NCI-H2227 (cell line): ENCODE data around the gene CDC37L1.

Source experiments
- DNase-seq: peaks from one replicate; lab custom pipeline; 2025; ENCODE audit not compliant: unreplicated experiment; lab: John Stamatoyannopoulos, UW

The CDC37L1 gene

DNA sequence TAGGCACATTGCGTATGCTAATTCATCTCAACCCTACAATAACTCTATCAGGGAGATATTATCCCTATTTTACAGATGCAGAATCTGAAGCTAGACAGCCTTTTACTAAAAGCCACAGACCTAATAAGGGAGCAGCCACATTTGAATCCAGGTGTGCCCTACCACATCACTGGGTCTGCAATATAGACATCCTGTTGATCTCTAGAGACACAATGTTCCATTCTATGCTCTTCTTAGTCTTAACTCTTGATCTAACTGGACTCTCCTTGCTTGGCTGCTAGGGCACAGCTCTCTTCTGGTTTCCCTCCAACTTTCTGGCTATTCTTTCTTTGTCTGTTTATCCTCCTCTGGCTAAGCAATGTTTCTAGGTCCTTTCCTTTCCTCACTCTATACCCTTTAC, 11.7 kb upstream of the CDC37L1 start:
- no peak for DNase-seq

- DNase-seq = no peak
Observed at GRCh38 chr9:4668604-4669003, 10.8 kb upstream of the CDC37L1 start.

DNA sequence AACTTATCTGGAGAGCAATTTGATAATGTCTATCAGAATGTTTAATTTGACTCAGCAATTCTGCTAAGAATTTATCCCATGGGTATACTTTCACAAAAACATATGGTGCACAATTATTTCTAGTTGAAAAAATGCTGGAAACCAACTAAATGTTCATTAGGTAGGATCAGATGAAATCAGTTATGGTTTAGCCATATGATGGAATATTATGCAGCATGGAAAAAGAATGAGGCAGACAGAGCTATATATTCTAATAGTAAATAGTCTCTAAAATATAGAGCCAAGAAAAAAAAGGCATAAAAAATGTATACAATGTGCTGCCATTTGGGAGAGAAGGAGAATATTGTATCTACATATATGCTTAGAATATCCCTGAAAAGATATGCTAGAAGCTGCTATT, 9.5 kb upstream of the CDC37L1 start:
- no peak for DNase-seq

- DNase-seq = no peak
Observed at GRCh38 chr9:4670591-4670990, 8.8 kb upstream of the CDC37L1 start.

DNA sequence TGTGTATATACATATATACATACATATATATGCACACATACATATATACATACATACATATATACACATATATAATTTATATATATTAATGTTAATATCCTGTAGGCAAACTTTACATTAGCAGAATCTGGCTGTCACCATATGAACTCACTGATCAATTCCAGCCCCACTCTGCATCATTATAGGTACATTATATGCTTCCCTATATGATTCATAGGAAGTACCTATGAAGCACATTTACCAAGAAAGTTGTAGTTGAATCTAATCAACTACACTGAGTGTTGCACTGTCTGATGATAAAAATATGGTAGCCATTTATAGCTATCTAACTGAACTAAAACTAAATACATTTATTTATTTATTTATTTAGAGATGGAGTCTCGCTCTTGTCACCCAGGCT, 7.6 kb upstream of the CDC37L1 start:
- DNase-seq = no peak

DNA sequence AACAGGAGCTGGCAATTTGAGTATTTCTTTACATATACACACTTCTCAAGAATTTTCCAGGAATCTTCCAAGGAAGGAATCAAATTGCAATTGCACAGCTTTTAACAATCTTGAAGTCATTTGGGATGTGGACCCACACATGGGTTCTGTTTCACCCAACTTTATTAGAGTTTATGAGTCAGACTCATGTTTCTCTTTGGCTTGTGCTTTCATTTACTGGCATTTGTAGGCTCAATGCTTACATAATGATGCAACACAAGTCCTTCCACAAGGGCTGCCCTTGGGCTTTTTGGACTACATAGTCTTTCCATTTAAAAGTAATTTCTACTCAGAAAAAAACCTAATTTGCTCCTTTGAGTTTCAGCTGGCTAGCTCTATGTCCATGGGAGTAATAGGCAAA, 4.6 kb upstream of the CDC37L1 start:
- no peak for DNase-seq

DNA sequence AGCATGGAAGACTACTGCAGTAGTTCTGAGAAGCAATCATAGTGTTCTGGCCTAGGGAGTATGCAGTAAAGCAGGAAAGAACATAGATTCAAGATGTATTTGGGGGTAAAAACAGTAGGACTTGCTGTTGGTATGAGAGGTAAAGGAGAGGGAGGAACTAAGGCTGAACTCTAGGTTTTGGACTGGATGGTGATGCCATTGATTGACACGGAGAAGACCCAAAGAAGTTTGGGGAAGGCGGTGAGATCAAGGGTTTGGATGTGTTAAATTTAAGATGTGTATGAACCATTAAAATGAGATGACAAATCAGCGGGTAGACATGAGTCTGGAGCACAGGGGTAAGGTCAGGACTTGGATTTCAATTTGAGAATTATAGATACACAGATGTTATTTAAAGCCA, 2.0 kb upstream of the CDC37L1 start:
- DNase-seq = no peak

GRCh38 chr9:4678679-4679267, 596 bp upstream of the CDC37L1 start:
- DNase-seq = peak; percentile 73

DNA sequence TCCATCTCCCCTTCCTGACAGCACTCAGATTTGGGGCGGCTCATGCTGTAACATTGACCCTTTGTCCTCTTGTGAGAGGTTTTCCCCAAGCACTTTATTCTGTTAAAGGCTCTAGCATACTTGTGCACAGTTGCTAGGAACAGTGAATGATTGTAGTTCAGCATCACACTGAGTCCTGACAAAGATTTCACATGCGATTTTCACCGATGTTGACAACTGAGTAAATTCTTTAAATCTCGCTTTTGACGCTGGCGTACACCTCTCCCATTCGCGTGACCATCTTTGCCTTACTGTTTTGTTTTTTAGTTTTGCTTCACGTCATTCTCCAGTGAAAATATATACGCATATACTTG, 780 bp downstream of the CDC37L1 start:
- no peak for DNase-seq

DNA sequence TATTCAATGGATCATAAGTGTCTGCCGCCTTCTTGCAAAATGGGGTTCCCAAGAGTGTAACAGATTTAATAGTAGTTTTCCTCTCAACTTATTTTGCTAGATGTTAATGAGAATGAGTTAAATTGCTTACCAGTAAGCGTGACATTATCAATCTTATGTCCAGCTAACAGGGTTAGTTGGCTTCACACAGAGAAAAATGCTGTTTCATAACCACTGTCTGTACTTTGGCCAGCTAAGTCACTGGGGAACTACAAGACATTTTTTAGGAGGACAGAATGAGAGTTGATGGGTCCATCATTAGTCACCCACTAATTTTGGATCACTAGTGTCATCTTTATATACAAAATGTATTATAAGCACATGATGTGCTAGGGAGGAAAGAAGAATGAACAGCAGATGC, 1.4 kb downstream of the CDC37L1 start:
- DNase-seq = no peak

DNA sequence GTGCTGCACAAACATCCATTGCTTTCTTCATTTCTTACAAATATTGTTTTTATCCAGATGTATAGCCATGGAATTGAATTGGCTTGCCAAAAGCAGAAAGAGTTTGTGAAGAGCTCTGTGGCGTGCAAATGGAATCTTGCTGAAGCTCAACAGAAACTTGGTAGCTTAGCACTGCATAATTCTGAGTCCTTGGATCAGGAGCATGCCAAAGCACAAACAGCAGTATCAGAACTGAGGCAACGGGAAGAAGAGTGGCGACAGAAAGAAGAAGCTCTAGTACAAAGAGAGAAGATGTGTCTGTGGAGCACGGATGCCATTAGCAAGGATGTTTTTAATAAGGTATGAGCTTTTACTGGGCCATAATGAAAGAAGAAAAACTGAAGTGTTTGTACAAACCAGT, 5.5 kb downstream of the CDC37L1 start:
- DNase-seq = no peak

DNA sequence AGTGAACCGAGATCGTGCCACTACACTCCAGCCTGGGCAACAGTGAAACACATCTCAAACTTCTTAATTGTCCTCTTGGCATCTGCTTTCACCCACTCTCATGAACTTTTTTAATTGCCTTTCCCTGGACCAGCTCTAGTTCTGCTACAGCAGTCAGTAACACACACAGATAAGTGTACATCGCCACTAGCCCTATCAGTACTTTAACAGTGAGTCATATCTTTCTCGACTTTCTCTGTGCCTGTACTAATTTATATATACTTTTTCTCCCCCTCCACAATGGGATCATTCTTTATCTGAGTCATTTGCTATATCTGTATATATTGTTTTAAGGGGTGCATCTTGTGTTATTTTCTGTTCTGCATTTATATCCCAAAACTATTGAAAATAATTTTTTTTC, 6.7 kb downstream of the CDC37L1 start:
- DNase-seq = no peak

DNA sequence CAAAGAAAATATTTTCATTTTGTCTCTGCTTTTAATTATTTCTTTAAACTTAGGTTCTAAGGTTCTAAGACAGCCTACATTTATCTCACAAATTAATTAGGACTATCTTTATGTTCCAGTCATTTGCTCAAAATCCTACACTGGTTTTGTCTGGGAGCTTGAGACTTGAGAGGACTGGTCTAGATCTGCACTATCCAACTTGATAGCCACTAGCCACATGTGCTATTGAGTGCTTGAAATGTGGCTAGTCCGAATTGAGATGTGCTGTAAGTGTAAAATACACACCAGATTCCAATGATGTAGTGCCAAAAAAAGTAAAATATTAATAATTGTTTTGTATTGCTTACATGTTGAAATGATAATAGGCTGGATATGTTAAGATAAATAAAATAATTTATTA, 7.2 kb downstream of the CDC37L1 start:
- no peak for DNase-seq

DNA sequence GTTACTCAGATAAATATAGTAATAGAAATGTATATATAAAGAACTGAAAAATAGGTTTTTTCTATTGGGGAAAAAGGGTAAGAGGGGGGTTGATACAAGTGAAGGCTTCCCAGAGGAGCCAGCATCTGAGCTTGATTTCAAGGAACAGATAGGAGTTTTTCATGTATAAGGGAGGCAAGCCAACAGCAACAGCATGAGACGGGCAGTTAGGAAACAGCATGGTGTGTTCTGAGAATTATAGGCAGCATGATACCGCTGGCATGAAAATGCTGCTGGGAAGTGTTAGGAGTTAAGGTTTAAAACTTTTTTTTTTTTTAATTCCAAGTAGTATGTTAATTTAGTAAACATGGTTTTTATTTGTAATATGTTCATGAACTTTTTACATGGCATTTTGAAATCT, 9.7 kb downstream of the CDC37L1 start:
- DNase-seq = no peak

DNA sequence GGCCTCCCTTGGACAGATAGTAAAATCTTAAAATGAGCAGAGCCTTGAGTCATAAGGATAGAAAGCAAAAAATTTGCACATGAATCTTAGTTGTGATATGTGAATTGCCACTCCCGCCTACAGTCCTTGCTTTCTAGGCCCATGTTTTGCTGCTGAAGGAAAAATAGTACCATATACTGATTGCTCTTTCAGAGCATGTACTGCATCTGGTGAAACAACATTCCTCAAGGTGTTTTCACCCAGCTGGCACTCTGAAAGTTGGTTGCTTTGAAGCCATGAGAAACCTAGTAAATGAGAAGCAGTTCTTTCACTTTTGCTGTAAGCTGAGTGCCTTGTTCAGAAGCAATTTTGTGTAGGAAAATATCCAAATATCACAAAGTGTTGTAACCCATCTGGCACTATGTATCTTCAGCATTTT, 10.3 kb downstream of the CDC37L1 start:
- no peak for DNase-seq

DNA sequence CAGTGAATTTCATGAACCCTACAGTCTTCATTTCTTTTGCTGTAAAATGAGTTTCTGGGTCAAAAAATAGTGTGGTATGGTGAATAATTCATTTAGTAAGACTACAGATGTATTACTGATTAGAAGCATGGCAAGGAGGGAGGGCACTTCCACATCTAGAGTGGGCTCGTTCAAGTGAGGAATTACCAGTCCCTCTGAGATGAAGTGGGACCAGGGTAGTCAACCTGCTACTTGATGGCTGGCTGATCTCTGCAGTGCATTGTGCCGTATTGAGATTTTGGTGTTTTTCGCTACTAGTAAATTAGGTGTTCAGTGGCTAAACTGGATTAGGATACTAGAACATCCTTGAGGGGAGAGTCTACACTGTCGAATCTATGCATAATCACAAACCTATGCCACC, 10.8 kb downstream of the CDC37L1 start:
- no peak for DNase-seq

DNA sequence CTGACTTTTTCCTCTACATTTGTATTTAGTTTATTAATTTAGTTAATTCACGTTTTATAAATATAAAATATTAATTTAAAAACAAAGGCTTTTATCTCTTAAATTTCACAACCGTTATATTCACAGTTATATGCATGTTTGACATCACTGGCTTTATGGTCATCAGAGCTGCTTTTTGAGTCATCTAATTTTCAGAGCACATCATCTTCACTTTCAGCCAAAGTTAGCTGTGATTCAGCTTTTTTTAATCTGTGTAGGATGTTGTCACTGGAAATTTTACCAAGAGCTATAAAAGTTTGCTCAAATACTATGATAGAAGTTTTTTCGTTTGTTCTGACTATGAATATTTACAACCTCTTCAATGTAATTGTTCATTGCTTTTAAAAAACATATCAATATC, 12.4 kb downstream of the CDC37L1 start:
- no peak for DNase-seq

GRCh38 chr9:4700091-4700490, 20.7 kb downstream of the CDC37L1 start:
- DNase-seq = no peak

DNA sequence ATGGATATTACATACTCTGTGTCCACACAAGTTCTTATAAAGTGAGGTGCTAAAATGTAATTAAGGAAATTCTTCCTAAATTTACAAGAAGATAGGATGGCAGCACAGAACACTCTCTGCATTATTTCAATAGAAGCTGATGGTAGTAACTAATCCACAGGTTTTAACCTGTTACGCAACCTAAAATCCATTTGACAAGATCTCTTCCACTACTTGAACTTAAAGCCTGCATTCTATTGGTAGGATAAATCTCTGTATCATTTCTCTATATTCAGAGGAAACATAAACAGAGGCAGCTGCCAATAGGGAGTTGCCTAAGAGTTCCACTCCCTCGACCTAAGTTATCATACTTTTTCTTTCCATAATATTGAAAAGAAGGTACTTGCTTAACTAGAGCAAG, 21.6 kb downstream of the CDC37L1 start:
- no peak for DNase-seq

- DNase-seq = no peak
Observed at GRCh38 chr9:4701526-4701925, 22.2 kb downstream of the CDC37L1 start.

DNA sequence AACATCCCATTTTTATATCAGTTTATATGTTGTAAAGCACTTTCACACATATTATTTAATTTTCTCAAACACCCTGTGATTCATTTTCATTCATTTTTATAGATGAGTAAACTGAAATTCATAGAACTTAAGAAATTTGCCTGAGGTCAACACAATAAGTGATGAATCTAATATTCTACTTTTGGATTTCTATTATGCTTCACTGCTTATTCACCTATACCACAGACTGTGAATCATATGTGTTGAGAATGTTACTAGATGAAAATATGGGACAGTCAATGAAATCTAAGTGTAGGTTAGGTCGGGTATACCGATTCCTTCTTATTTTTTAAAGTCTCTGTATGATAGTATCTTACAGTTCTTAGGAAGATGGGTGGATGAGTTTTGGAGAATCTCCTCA, 24.8 kb downstream of the CDC37L1 start:
- DNase-seq = no peak

DNA sequence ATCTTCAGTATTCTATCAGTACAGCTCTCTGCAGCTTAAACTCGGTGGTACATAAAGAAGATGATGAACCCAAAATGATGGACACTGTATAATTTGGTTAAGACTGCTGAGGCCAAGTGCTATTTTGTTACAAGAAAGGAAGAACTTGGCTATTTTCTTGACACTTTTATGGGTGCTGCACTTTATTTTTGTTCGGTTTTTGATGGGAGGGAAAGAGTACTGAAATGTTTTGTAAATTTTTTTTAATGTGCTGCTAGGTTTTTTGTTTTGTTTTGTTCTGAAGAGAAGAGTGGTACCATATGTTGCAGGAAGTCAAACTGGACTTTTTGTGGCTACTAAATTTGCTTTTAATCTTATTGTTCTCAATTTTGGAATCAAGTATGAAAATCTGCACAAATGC, 26.7 kb downstream of the CDC37L1 start:
- no peak for DNase-seq

DNA sequence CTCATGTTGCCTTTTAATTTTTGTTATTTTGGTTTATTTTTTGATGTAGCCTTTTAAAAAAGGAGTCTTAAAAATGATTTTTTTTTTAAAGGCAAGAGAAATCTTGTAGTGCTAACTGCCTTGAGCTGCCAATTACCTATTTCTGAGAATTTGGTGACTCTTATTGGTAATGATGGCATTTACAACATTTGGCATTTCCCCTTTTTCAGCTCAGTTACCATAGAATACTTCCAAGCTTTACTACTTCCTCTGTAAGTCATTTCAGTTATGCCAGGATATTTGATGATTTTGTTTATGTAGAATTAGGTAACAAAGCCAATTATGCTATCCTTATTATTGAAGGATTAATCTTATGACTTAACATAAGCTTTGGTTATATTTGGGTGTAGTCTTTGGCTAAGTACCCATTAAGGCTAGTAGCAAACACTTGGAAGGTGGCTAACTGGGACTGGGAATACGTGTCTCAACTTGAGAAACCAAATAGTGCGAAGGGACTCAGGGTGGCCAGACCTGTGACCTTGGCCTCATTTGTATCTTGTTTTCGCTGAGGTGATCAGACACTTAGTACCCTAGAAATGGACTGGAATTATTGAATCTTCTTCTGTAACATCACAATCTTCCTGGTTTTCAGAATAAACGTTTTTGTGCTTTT, 27.7 kb downstream of the CDC37L1 start:
- no peak for DNase-seq
